GM12801 (cell line): ENCODE results near the gene ARGLU1.

Experiments
- TF ChIP-seq, protein P1 (sequence below): IDR thresholded peaks from one replicate; pipeline ENCODE4 v1.5.1; 2011; ENCODE audit warnings: control low read depth; ENCODE audit not compliant: insufficient read length; ENCODE audit errors: extremely low read depth

The ARGLU1 gene, protein sequence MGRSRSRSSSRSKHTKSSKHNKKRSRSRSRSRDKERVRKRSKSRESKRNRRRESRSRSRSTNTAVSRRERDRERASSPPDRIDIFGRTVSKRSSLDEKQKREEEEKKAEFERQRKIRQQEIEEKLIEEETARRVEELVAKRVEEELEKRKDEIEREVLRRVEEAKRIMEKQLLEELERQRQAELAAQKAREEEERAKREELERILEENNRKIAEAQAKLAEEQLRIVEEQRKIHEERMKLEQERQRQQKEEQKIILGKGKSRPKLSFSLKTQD

DNA sequence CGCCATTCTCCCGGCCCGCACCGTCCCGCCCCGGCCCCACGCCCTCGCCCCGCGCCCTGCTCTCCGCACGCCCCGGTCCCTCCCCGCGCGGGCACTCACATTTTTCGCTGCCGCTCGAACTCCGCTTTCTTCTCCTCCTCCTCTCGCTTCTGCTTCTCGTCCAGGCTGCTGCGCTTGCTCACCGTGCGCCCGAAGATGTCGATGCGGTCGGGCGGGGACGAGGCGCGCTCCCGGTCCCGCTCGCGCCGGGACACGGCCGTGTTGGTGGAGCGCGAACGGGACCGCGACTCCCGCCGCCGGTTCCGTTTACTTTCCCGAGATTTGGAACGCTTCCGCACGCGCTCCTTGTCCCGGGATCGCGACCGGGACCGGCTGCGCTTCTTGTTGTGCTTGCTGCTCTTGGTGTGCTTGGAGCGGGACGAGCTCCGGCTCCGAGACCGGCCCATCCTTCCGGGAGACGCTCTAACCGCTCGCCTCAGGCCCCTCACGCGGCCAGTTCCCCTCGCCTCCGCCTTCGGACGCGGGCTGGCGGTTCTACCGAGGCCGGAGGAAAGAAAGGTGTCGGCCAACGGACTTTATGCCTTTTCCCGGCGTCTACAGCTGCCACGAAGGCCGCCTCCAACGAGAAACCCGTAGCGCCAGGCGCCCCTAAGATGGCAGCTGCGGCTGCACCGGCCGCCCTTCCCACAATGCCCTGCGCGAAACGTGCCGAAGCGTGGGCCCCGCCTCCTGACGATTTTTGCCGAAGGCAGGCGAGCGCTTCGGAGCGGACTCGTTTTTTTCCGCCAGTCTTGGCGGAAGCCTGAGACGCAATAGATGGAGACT lies at the start of gene ARGLU1:
Gene ARGLU1, minus strand, starts transcription at position 664 of the 825 bp plus-strand sequence. Its CDS starts 218 bp downstream, at position 446.
- TF ChIP-seq, protein P1, sequence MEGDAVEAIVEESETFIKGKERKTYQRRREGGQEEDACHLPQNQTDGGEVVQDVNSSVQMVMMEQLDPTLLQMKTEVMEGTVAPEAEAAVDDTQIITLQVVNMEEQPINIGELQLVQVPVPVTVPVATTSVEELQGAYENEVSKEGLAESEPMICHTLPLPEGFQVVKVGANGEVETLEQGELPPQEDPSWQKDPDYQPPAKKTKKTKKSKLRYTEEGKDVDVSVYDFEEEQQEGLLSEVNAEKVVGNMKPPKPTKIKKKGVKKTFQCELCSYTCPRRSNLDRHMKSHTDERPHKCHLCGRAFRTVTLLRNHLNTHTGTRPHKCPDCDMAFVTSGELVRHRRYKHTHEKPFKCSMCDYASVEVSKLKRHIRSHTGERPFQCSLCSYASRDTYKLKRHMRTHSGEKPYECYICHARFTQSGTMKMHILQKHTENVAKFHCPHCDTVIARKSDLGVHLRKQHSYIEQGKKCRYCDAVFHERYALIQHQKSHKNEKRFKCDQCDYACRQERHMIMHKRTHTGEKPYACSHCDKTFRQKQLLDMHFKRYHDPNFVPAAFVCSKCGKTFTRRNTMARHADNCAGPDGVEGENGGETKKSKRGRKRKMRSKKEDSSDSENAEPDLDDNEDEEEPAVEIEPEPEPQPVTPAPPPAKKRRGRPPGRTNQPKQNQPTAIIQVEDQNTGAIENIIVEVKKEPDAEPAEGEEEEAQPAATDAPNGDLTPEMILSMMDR: no peak

DNA sequence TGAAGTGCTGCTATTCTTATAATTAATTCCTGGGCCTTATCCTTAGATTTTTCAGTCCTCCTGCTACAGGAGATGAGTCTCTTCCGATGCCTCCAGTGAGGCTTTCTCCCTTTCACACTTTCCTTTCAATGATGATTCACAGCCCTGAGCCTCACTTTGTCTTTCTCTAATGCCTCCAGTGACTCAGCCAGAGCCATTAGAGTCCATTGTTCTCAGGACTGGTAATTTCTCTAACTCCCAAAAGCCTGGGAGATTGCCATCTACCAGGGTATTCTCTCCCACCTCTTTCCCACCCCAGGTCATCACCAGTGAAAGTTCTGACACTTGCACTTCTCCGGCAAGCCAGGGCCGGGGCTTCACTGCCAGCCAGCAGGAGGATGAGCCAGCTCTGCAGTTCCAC lies 49.6 kb upstream of the ARGLU1 start:
- TF ChIP-seq, protein P1: no peak

- TF ChIP-seq, protein P1: no peak
Observed at GRCh38 chr13:106616729-106617128, 48.8 kb upstream of the ARGLU1 start.

DNA sequence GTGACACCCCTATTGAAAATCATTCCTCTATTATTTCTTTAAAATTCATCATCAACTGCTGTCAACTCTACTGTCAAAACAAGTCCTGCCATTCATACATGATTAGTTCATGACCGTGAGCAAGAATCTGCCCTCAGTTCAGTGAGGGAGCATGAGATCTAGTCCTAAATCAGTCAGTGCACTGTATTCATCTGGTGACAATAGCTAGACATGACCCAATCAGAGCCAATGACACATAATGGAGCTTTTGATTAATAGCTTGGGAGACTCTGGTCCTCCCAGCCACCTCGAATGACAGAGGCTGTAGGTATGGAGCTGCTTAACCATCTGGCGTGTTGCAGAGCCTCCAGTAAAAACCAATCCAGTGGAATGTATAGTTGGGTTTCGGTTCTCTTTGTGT lies 46.9 kb upstream of the ARGLU1 start:
- TF ChIP-seq, protein P1: no peak

GRCh38 chr13:106612688-106613087 lies 44.8 kb upstream of the ARGLU1 start:
- TF ChIP-seq, protein P1: no peak

GRCh38 chr13:106610486-106610885 lies 42.5 kb upstream of the ARGLU1 start:
- TF ChIP-seq, protein P1: no peak

- TF ChIP-seq, protein P1: no peak
Observed at GRCh38 chr13:106609116-106609515, 41.2 kb upstream of the ARGLU1 start.
